HL-60 (cell line): Measurements from ENCODE around the gene OR1S2.

Source experiments
- DNase-seq, 2 experiments: peaks; one replicate each; pipeline ENCODE4 v3.0.0-alpha.2; 2010 to 2020; ENCODE audit warnings: low read depth in 1 of 2, low spot score in 1 of 2
- H3K27ac ChIP-seq: fragments of 250-450 bp; sonication (Bioruptor Pico); replicated peaks from 2 replicates; pipeline ENCODE4 v1.5.1; 2020; ENCODE audit warnings: mild to moderate bottlenecking, moderate library complexity
- H3K27me3 ChIP-seq: fragments of 250-450 bp; sonication (Bioruptor Pico); 2 replicates; pipeline ENCODE4 v1.5.1; 2021; ENCODE audit warnings: mild to moderate bottlenecking, moderate library complexity; ENCODE audit not compliant: insufficient read depth, poor library complexity, severe bottlenecking
- H3K4me3 ChIP-seq: replicated peaks from 2 replicates; pipeline ENCODE4 v1.5.1; 2011; ENCODE audit warnings: mild to moderate bottlenecking, control low read depth, low read length; ENCODE audit not compliant: insufficient read depth
- CTCF ChIP-seq: IDR thresholded peaks from one replicate; pipeline ENCODE4 v1.5.1; 2011; ENCODE audit warnings: low read length, control low read depth, inconsistent platforms; ENCODE audit not compliant: insufficient read depth
- GABPA ChIP-seq: IDR thresholded peaks from 2 replicates; pipeline ENCODE4 v1.6.1; 2012; ENCODE audit warnings: low read depth
- POLR2AphosphoS5 ChIP-seq: IDR thresholded peaks from 2 replicates; pipeline ENCODE4 v1.6.1; 2012; ENCODE audit warnings: low read depth
- SPI1 ChIP-seq: IDR thresholded peaks from 2 replicates; pipeline ENCODE4 v1.6.1; 2012; ENCODE audit warnings: low read depth, mild to moderate bottlenecking, borderline replicate concordance
- long read RNA-seq: library from polyadenylated mRNA; unstranded; transcript quantifications from one replicate; pipeline ENCODE4 v2.0.0, GENCODE V29; 2020
- TF ChIP-seq, protein P1 (sequence below): IDR thresholded peaks from 2 replicates; pipeline ENCODE4 v1.6.1; 2012; ENCODE audit warnings: low read depth; ENCODE audit not compliant: insufficient replicate concordance

OR1S2 gene, protein sequence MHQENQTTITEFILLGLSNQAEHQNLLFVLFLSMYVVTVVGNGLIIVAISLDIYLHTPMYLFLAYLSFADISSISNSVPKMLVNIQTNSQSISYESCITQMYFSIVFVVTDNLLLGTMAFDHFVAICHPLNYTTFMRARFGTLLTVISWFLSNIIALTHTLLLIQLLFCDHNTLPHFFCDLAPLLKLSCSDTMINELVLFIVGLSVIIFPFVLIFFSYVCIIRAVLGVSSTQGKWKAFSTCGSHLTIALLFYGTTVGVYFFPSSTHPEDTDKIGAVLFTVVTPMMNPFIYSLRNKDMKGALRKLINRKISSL
- long read RNA-seq = 0 reads

DNA sequence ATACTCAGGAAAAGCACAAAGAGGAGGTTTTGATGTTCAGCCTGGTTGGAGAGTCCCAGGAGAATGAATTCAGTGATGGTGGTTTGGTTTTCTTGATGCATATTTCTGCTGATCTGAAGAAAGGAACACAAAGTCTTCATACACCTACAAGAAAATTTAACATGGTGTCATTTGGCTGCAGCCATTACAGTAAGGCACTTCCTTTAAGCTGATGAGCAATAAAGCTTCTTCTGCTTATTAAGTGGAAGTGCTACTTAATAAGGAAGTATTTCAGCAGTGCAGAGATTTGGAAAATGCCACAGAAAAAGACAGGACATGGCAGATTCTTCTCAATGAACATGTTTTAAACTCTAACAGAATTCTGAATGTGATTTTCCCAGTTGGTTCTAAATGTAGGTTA is at the start of gene OR1S2:
Gene OR1S2 (minus strand): TSS at position 101 of the 400 bp plus-strand sequence. CDS start 0 bp downstream, at position 101.
- H3K27me3 ChIP-seq = no peaks in the 10 kb centered on the region
- no peak within 1 kb of the TSS for H3K4me3 ChIP-seq
- no peak for TF ChIP-seq SPI1
- no peak for TF ChIP-seq GABPA
- TF ChIP-seq, protein P1, sequence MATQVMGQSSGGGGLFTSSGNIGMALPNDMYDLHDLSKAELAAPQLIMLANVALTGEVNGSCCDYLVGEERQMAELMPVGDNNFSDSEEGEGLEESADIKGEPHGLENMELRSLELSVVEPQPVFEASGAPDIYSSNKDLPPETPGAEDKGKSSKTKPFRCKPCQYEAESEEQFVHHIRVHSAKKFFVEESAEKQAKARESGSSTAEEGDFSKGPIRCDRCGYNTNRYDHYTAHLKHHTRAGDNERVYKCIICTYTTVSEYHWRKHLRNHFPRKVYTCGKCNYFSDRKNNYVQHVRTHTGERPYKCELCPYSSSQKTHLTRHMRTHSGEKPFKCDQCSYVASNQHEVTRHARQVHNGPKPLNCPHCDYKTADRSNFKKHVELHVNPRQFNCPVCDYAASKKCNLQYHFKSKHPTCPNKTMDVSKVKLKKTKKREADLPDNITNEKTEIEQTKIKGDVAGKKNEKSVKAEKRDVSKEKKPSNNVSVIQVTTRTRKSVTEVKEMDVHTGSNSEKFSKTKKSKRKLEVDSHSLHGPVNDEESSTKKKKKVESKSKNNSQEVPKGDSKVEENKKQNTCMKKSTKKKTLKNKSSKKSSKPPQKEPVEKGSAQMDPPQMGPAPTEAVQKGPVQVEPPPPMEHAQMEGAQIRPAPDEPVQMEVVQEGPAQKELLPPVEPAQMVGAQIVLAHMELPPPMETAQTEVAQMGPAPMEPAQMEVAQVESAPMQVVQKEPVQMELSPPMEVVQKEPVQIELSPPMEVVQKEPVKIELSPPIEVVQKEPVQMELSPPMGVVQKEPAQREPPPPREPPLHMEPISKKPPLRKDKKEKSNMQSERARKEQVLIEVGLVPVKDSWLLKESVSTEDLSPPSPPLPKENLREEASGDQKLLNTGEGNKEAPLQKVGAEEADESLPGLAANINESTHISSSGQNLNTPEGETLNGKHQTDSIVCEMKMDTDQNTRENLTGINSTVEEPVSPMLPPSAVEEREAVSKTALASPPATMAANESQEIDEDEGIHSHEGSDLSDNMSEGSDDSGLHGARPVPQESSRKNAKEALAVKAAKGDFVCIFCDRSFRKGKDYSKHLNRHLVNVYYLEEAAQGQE = no peak
- no peak for TF ChIP-seq POLR2AphosphoS5
- TF ChIP-seq CTCF = no peak
- no peak within 1 kb of the TSS for H3K27ac ChIP-seq
- no peak for DNase-seq

- no peak overlapping the region for H3K4me3 ChIP-seq
- no peaks in the 10 kb centered on the region for H3K27me3 ChIP-seq
- H3K27ac ChIP-seq = no peak overlapping the region
- no peak for TF ChIP-seq GABPA
- TF ChIP-seq POLR2AphosphoS5 = no peak
- no peak for TF ChIP-seq SPI1
- TF ChIP-seq, protein P1 = no peak
- TF ChIP-seq CTCF = no peak
- no peak for DNase-seq
Measured at GRCh38 chr11:58243954-58244353, 40.0 kb upstream of the OR1S2 start.

DNA sequence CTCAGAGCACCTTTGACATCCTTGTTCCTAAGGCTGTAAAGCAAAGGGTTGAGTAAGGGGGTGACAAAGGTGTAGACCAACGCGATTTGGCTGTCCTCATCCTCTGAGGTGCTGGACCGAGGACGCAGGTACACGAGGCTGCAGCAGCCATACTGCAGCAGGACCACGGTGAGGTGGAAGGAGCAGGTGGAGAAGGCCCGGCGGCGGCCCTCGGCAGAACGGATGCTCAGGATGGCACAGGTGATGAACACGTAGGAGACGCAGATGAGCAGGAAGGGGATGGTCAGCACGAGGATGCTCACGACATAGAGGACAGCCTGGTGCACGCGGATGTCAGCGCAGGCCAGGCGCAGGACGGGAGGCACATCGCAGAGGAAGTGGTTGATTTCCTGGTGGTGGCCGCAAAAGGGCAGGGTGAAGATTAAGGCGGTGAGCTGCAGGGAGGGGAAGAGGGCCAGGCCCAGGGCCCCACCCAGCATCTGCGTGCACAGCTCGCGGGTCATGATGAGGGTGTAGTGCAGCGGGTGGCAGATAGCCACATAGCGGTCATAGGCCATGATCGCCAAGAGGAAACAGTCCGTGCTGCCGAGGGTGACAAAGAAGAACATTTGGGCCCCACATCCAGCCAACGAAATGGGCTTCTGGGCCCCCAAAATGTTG is 24.1 kb upstream of the OR1S2 start:
- no peak overlapping the region for H3K27ac ChIP-seq
- H3K4me3 ChIP-seq = no peak overlapping the region
- DNase-seq = no peak
- H3K27me3 ChIP-seq = no peaks in the 10 kb centered on the region
- no peak for TF ChIP-seq GABPA
- no peak for TF ChIP-seq SPI1
- TF ChIP-seq, protein P1 = no peak
- TF ChIP-seq CTCF = no peak
- TF ChIP-seq POLR2AphosphoS5 = no peak
